Vagina (tissue), 2 donors: Measurements from ENCODE around the gene GPR155. TPM values are rescaled to one million over a fixed set of nuclear protein-coding genes. Genes with fewer than 3 reads are reported as not detected.
"Not testable (repeated sequence)": the region's sequence is repeated elsewhere in the genome, so short reads cannot be mapped to it uniquely, and the experiment has no call there.

ENCODE experiments used
- DNase-seq, 2 donors: peaks; one replicate each; pipeline ENCODE4 v3.0.0-alpha.2; 2017; ENCODE audit errors: extremely low spot score in 2 of 2
- H3K27ac ChIP-seq: fragments of 200-600 bp; sonication (generic); one replicate; pipeline ENCODE4 v1.5.1; 2019
- H3K27me3 ChIP-seq: fragments of 200-600 bp; sonication (generic); one replicate; pipeline ENCODE4 v1.5.1; 2019
- H3K36me3 ChIP-seq, 2 donors: fragments of 200-600 bp; sonication (generic); one replicate each; pipeline ENCODE4 v1.5.1; 2017 to 2019
- H3K4me1 ChIP-seq: fragments of 200-600 bp; sonication (generic); one replicate; pipeline ENCODE4 v1.5.1; 2019
- H3K4me3 ChIP-seq, 2 donors: fragments of 200-600 bp; sonication (generic); 1 replicate in 1 of 2; 2 replicates in 1 of 2; pipeline ENCODE4 v1.5.1; 2016 to 2019
- H3K9me3 ChIP-seq: fragments of 200-600 bp; sonication (generic); one replicate; pipeline ENCODE4 v1.5.1; 2019
- CTCF ChIP-seq, 3 experiments: fragments of 450-650 bp in 2 of 3; fragments of 200-600 bp in 1 of 3; sonication (generic) in 1 of 3; IDR thresholded peaks; one replicate each; pipeline ENCODE4 v1.5.1; 2017 to 2019; ENCODE audit warnings: antibody characterized with exemption in 3 of 3, mild to moderate bottlenecking in 2 of 3, moderate library complexity in 2 of 3
- POLR2A ChIP-seq, 2 donors: fragments of 450-650 bp; IDR thresholded peaks; one replicate each; pipeline ENCODE4 v1.6.1; 2017; ENCODE audit warnings: antibody characterized with exemption in 2 of 2, mild to moderate bottlenecking in 2 of 2, moderate library complexity in 2 of 2
- POLR2AphosphoS5 ChIP-seq, 2 donors: sonication (generic); formaldehyde crosslinking; IDR thresholded peaks; one replicate each; pipeline ENCODE4 v1.9.0; 2017; ENCODE audit warnings: antibody characterized with exemption in 2 of 2, mild to moderate bottlenecking in 2 of 2, low read depth in 1 of 2; ENCODE audit not compliant: insufficient read depth in 1 of 2
- intact Hi-C: fragments of 100-400 bp; cut with DNase I; formaldehyde crosslinking; loops from one replicate; pipeline ENCODE4 v1.15.1; 2023
- total RNA-seq: library from RNA; depleted of rRNA; stranded (reverse); fragments of >200 nt; gene quantifications from one replicate; pipeline ENCODE4 v1.2.3, GENCODE V29; 2016

GPR155 gene
- total RNA-seq, 1 donor from 2014 or later, result 6.6 TPM

- H3K9me3 ChIP-seq, result no peaks in the 10 kb centered on the region
- TF ChIP-seq CTCF (IDR thresholded peaks at IDR 0.05) (no peak), POLR2AphosphoS5 (IDR thresholded peaks at IDR 0.05; ENCODE audit: insufficient read depth in 1 of 2, low read depth in 1 of 2) (peak in 1 of 2 donors; percentile 7)
- peak overlapping the region; percentile 88 for H3K27ac ChIP-seq
- no peak for DNase-seq
- intact Hi-C loops, result no loop called here
- no peaks in the 10 kb centered on the region for H3K27me3 ChIP-seq
- peaks cover 33% of the 10 kb centered on the region for H3K4me1 ChIP-seq
- H3K4me3 ChIP-seq, result peak overlapping the region; percentile 75 to 79
- no peaks in the 10 kb centered on the region for H3K36me3 ChIP-seq
Measured at GRCh38 chr2:174395969-174396630, 90.7 kb downstream of the GPR155 start.

- DNase-seq, result peak in 1 of 2 donors; percentile 88
- no peaks in the 10 kb centered on the region for H3K27me3 ChIP-seq
- H3K36me3 ChIP-seq, result no peaks in the 10 kb centered on the region
- TF ChIP-seq POLR2A (IDR thresholded peaks at IDR 0.05), result no peak
- TF ChIP-seq POLR2AphosphoS5 (IDR thresholded peaks at IDR 0.05; ENCODE audit: insufficient read depth in 1 of 2, low read depth in 1 of 2), result peak; percentile 62 to 75
- H3K4me3 ChIP-seq, result peak within 1 kb of the TSS; percentile 75 to 79
- H3K27ac ChIP-seq, result peak within 1 kb of the TSS; percentile 88
- H3K4me1 ChIP-seq, result peaks cover 33% of the 10 kb centered on the region
- intact Hi-C loops, result no loop called here
- H3K9me3 ChIP-seq, result no peaks in the 10 kb centered on the region
Measured at GRCh38 chr2:174395284-174395968, 91.4 kb downstream of the GPR155 start, which contains the start of gene SCRN3. Gene SCRN3 (plus strand): TSS chr2:174395730. CDS start chr2:174398284, 2,554 bp downstream.

DNA sequence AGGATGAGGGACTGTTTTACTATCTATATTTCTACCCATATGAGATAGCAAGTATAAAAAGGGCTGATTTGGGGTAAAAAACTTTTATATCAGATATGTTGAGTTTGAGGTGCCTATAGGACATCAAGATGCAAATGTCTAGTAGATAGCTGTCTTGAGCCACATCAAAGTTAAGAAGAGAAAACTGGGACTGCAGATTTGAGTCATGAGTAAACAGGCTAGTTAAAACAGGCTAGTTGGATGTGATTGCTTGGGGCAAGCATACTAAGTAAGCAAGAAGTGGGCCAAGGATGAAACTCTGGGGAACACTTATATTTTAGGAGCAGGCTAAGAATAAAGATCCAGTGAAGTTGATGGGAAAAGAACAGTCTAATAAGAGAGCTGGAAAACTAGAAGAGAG, 94.1 kb downstream of the GPR155 start:
- H3K4me1 ChIP-seq, result peaks cover 33% of the 10 kb centered on the region

GRCh38 chr2:174390303-174390702, 96.5 kb downstream of the GPR155 start:
- H3K9me3 ChIP-seq, intact Hi-C loops, DNase-seq, H3K27me3 ChIP-seq, H3K27ac ChIP-seq, H3K4me3 ChIP-seq: not testable (repeated sequence)
- Histone ChIP-seq H3K36me3 (peaks cover 0 to 20% of the 10 kb centered on the region in 2 donors), H3K4me1 (peaks cover 25% of the 10 kb centered on the region)

More for the DNA sequence above, 94.1 kb downstream of the GPR155 start:
- H3K9me3 ChIP-seq, result no peaks in the 10 kb centered on the region
- no peak overlapping the region for H3K27ac ChIP-seq
- DNase-seq, result no peak
- H3K4me3 ChIP-seq, result no peak overlapping the region
- intact Hi-C loops, result no loop called here
- no peak for TF ChIP-seq CTCF (IDR thresholded peaks at IDR 0.05)
- TF ChIP-seq POLR2A (IDR thresholded peaks at IDR 0.05), result no peak
- TF ChIP-seq POLR2AphosphoS5 (IDR thresholded peaks at IDR 0.05; ENCODE audit: insufficient read depth in 1 of 2, low read depth in 1 of 2), result no peak
- H3K36me3 ChIP-seq, result no peaks in the 10 kb centered on the region
- H3K27me3 ChIP-seq, result no peaks in the 10 kb centered on the region

- no peak for DNase-seq
- Histone ChIP-seq H3K36me3 (peaks cover 0 to 20% of the 10 kb centered on the region in 2 donors), H3K27me3 (no peaks in the 10 kb centered on the region), H3K27ac (no peak overlapping the region), H3K9me3 (no peaks in the 10 kb centered on the region), H3K4me3 (no peak overlapping the region), H3K4me1 (peaks cover 22% of the 10 kb centered on the region)
- TF ChIP-seq CTCF (IDR thresholded peaks at IDR 0.05) (no peak), POLR2AphosphoS5 (IDR thresholded peaks at IDR 0.05; ENCODE audit: insufficient read depth in 1 of 2, low read depth in 1 of 2) (no peak), POLR2A (IDR thresholded peaks at IDR 0.05) (no peak)
- intact Hi-C loops, result no loop called here
Measured at GRCh38 chr2:174389542-174389941, 97.3 kb downstream of the GPR155 start.

DNA sequence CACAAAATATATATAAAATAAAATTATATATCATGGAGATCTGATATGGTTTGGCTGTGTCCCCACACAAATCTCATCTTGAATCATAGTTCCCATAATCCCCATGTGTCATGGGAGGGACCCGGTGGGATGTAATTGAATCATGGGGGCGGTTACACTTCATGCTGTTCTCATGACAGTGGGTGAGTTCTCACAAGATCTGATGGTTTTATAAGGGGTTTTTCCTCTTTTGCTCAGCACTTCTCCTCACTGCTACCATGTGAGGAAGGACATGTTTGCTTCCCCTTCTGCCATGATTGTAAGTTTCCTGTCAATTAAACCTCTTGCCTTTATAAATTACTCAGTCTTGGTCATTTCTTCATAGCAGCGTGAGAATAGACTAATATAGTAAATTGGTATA, 98.1 kb downstream of the GPR155 start:
- H3K4me1 ChIP-seq, result peaks cover 13% of the 10 kb centered on the region
- H3K9me3 ChIP-seq, DNase-seq, H3K27me3 ChIP-seq, H3K27ac ChIP-seq, intact Hi-C loops, H3K4me3 ChIP-seq: not testable (repeated sequence)
- peaks cover 0 to 20% of the 10 kb centered on the region in 2 donors for H3K36me3 ChIP-seq
